GM19193 (cell line): Measurements from ENCODE around the gene CYP46A1.

Source experiments
- POLR2A ChIP-seq: IDR thresholded peaks from 4 replicates; pipeline ENCODE4 v1.6.1; 2011; ENCODE audit not compliant: insufficient read depth, insufficient read length; ENCODE audit errors: extremely low read depth

The CYP46A1 gene

GRCh38 chr14:99724939-99725773 lies 41.1 kb downstream of the CYP46A1 start:
- TF ChIP-seq POLR2A: no peak

DNA sequence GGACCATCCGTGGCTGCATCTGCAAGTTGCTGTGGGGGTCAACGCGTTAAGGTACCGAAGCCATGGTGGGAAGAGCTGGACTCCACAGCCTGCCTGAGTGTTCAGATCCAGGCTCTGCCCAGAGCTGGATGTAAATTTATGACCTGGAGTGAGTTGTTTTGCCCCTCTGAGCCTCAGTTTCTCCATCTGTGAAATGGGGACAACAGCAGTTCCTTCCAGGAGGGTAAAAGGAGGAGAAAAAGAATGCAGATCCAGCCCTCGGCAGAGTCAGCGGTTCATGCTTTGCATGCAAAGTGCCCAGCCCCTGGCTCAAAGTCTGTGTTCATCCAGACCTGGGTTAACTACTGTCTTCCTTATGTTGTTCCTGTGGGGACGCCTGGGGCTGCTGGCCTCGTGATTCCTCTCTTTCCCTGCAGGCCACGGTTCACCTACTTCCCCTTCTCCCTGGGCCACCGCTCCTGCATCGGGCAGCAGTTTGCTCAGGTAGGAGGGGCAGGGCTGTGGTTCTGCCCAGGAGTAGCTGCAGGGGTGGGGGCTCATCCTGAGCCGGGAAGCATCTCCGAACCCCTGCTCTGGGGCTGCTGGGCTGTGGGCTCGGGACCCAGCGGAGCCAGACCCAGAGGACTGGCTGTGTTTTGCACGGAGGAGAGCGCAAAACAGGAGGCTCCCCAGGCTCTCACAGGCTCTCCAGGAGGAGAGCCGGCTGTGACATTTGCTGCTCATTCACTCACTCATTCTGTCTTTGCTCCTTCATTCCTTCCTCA lies 41.9 kb downstream of the CYP46A1 start:
- no peak for TF ChIP-seq POLR2A

GRCh38 chr14:99726538-99727095 lies 42.5 kb downstream of the CYP46A1 start:
- no peak for TF ChIP-seq POLR2A

- no peak for TF ChIP-seq POLR2A
Measured at GRCh38 chr14:99727096-99727870, 43.2 kb downstream of the CYP46A1 start.

- TF ChIP-seq POLR2A: no peak
Measured at GRCh38 chr14:99728231-99728920, 44.3 kb downstream of the CYP46A1 start.

DNA sequence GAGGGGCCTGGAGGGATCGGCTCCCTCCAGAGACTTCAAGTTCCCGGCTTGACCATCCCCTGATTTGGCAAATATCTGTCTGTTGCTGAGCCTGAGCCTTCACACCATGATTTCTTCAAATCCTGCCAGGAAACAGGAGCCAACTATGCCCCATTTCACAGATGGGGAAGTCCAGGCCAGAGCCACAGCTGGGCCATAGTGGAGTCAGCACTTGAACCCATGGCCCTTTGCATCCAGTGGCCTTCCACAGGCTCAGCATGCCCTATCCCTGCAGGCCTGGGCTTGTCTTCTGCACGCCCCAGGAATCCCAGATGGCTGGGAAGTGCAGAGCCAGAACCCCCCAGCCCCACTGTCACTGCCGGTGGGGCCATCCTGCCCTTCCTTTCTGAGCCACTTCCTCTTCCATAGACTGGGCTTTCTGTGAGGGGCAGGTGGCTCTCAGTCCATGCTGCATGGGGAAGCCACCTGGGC lies 44.9 kb downstream of the CYP46A1 start:
- no peak for TF ChIP-seq POLR2A

DNA sequence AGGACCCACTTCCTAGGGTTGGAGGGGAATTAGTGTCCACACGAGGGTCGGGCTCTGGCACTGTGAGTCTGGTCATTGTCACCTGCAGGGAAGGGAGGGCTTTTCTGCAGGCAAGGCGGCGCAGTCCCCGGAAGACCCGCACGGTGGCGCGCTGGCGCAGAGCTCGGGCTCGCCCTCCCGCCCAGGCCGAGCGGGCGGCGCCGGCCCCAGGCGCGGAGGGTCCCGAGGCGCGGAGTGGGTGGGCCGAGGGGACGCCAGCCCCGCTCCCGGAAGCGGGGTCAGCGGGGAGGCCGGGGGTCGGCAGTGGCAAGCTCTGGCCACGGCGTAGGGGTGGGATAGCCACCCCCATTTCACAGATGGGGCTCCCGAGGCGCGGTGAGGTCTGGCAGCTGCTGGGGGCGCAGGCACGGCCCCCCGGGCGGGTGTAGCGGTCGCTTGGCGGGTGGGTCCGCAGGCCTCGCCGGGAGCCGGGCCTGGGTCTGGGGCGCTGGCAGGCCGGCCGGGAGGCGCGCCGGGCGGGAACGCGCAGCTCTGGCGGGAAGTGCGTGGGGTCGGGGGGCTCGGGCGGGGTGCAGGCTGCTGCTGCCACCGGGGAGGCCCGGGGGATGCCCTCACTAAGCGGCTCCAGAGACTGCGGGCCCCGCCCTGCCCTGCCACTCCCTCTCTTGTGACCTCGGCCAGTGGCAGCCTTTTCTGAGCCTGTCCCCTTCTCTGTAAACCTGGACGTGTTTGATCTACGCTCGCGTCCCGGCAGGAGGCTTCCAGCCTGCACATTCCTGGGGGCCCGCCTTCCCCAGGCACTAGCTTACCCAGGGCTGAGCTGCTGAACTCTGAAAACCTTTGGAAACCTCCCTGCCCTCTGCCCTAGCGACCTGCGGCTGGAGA lies 46.1 kb downstream of the CYP46A1 start:
- no peak for TF ChIP-seq POLR2A

- TF ChIP-seq POLR2A: no peak
Measured at GRCh38 chr14:99730876-99731546, 46.9 kb downstream of the CYP46A1 start.

DNA sequence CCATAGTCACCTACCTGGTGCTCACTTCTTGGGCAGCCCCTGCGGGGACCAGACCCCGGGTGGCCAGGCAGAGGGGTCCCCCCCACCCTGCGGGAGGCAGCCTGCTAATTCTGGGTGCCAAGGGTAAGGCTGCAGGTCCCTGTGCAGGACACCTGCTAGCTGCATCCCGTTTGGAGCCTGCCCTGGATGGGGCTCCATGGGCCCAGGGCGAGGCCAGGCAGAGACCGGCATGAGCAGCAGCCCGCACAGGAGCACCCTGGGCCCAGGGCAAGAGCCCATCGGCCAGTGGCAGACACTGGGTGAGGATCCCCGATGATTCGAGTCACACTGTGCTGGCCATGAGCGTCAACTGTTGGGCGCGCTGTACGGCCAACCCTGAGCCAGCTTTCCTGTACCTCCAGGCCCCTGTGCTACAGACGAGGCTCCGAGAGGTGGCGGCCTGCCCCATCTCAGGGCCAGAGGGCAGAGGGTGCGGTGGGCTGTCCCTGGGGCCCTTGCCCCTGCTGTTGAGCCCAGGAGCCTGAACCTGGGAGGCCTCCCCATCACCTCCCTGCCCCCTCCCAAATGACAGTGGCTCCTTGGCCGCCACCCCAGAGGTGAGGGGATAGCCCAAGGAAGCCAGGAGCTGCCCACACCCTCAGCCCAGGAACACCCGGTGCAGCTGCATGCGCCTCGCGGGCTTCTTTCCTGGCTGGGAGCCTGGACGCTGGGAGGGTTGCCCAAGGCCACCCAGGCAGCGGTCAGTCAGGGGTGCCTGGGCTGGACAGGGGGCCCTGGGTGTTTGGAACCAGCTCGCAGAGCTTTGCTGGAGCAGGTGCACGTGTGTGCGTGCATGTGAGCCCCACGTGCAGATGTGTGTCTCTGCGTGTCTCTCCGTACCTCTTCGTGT lies 47.7 kb downstream of the CYP46A1 start:
- no peak for TF ChIP-seq POLR2A

DNA sequence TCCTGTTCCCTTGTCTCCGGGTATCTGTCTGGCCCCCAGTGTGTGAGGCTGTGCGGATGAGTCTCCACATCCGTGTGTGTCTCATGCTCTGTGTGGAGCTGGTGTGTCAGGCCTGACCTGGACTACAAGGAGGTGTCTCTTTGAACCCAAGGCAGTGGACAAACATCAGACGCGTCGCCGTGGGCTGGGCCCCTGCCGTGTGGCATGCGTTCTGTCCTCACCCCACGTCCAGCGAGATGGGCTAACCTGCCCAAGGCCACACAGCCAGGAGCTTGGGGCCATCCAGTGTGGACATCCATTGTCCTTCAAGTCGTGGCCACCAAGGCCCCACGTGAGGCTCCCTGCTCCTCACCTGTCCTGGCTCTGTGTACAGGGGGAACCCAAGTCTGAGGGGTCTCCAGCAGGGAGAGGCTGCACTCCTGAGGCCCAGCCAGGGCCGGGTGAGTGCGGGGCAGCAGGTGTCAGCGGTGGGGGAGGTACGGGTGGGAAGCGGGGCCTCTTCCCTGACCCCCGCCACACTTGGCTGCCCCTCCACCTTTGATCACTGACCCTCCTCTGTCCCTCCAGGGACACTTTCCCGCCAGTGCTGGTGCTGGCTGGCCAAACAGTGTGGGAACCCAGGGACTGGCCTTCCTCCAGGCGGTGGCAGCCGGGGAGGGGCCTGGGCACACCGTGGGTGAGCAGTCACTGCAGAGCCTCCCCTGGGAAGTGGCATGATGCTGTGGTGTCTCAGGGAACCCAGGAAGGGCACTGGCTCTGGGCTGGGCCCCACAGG lies 48.5 kb downstream of the CYP46A1 start:
- TF ChIP-seq POLR2A: no peak

GRCh38 chr14:99733211-99733539 lies 49.1 kb downstream of the CYP46A1 start:
- no peak for TF ChIP-seq POLR2A
